D721Med (cell line): ENCODE results near the gene PIEZO1.
"Not testable (repeated sequence)": the region's sequence is repeated elsewhere in the genome, so short reads cannot be mapped to it uniquely, and the experiment has no call there.

ENCODE experiments used
- DNase-seq: peaks from one replicate; pipeline ENCODE4 v3.0.0; 2011; ENCODE audit warnings: low spot score; ENCODE audit not compliant: insufficient read length
- FAIRE-seq: peaks from 2 replicates; lab custom pipeline; 2011; peaks lifted over from hg19 to GRCh38; lab: Jason Lieb, UNC
- TF ChIP-seq, protein P1 (sequence below): IDR thresholded peaks from 2 replicates; pipeline ENCODE4 v1.5.1; 2012; ENCODE audit warnings: mild to moderate bottlenecking, control low read depth; ENCODE audit not compliant: insufficient read depth; ENCODE audit errors: missing control alignments

Gene PIEZO1

DNA sequence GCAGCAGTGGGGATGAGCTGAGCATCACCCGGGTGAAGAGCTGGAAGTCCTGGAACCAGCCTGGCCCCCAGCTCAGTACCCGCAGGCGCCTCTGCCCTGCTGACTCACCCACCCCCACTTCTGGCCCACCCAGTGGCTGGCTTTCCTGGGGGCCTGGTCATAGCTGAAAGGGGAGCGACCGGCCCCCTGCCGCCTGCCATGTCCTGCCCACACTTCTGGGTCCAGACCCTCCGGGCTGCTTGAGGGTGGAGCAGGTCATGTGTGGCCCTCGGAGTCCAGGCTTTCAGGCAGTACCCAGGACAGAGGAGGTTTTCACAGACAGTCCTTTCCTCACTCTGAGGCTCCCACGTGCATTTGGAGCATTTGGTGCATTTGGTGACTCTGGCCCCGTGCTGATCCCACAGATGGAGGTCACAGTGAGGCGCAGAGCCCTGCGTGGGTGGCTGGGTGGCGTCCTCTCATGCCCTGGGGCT lies 7.1 kb upstream of the PIEZO1 start:
- DNase-seq (no peak), FAIRE-seq (no peak)
- TF ChIP-seq, protein P1, sequence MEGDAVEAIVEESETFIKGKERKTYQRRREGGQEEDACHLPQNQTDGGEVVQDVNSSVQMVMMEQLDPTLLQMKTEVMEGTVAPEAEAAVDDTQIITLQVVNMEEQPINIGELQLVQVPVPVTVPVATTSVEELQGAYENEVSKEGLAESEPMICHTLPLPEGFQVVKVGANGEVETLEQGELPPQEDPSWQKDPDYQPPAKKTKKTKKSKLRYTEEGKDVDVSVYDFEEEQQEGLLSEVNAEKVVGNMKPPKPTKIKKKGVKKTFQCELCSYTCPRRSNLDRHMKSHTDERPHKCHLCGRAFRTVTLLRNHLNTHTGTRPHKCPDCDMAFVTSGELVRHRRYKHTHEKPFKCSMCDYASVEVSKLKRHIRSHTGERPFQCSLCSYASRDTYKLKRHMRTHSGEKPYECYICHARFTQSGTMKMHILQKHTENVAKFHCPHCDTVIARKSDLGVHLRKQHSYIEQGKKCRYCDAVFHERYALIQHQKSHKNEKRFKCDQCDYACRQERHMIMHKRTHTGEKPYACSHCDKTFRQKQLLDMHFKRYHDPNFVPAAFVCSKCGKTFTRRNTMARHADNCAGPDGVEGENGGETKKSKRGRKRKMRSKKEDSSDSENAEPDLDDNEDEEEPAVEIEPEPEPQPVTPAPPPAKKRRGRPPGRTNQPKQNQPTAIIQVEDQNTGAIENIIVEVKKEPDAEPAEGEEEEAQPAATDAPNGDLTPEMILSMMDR: no peak

DNA sequence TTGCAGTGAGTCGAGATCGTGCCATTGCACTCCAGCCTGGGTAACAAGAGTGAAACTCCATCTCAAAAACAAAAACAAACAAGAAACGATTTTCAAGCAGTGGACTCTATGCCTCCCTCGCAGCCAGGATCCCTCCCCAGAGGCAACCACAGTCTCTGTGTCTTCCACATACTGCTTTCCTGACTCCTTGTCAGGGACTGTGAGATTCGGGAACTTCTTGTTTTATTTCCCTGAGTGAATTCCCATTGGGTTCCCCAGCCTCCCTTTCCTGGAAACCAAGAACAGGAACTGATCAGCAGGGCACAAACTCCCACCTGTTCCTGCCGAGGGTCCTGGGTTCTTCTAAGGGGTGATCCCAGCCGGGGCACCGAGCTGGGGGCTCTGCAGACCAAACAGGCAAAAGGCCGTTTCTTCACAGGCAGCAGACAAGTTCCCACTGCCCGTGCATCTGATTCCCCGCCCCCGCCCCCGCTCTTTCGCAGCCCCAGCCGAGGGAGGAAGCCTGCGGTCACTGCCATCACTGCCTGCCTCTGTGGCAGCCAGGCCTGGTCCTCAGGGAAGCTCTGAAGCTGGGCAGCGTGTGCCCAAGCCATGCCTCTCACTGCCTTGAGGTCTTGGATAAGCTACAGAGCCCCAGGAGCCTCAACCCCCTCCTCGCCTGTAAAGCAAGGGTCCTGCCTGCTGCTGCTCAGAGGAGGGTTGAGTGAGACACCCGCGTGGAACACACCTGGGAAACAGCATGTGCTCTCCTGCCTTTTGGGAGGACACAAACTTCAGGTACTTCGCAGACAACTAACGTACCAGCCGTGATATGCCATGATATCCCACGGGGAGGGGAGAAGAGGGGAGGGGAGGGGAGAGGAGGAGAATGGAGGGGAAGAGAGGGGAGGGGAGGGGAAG lies 5.5 kb upstream of the PIEZO1 start:
- TF ChIP-seq, protein P1: no peak
- DNase-seq (no peak), FAIRE-seq (no peak)

DNA sequence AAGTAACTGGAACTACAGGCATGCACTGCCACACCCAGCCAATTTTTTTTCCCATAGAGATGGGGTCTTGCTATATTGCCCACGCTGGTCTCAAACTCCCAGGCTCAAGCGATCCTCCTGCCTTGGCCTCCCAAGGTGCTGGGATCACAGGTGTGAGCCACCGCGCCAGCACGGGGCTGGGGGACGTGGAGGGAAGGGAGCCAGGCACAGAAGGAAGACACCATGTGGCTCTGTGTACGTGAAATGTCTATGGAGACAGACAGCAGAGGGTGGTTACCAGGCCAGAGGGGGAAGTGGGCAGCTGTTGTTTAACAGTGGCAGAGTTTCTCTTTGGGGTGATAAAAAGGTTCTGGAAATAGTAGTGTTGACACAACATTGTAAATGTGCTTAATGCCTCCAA lies 4.6 kb upstream of the PIEZO1 start:
- FAIRE-seq (no peak), DNase-seq (no peak)
- TF ChIP-seq, protein P1: no peak

DNA sequence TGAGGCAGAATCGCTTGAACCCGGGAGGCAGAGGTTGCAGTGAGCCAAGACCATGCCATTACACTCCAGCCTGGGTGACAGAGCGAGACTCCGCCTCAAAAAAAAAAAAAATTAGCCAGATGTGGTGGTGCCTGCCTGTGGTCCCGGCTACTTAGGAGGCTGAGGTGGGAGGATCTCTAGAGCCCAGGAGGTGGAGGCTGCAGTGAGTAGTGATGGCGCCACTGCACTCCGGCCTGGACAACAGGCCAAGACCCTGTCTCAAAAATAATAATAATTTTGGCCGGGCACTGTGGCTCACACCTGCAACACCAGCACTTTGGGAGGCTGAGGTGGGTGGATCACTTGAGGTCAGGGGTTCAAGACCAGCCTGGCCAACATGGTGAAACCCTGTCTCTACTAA lies 3.7 kb upstream of the PIEZO1 start:
- not testable (repeated sequence) for DNase-seq, FAIRE-seq

- FAIRE-seq: no peak
- TF ChIP-seq, protein P1: no peak
- no peak for DNase-seq
These were observed 2.7 kb upstream of the PIEZO1 start for GRCh38 chr16:88787579-88788314.

DNA sequence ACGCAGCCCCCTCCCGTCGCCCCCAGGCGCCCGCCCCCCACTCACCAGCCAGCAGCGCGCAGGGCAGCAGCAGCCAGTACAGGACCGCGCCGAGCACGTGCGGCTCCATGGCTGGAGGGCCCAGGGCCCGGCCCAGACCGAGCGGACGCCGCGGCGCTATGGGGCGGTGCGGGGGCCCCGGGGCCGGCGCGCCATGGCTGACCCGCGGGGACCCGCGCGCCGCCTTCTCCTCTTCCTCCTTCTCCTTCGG lies 239 bp downstream of the PIEZO1 start:
- no peak for FAIRE-seq
- TF ChIP-seq, protein P1: no peak

GRCh38 chr16:88784074-88784855 lies 755 bp downstream of the PIEZO1 start:
- TF ChIP-seq, protein P1: no peak
- FAIRE-seq: no peak
- DNase-seq: no peak

More for the DNA sequence above, 239 bp downstream of the PIEZO1 start:
- DNase-seq: no peak
